ACC112 (cell line): ENCODE measurements around the gene SLC25A30.

Experiments used
- H2AFZ ChIP-seq: fragments of 200-600 bp; sonication (generic); one replicate; pipeline ENCODE4 v1.6.0; 2017; ENCODE audit warnings: antibody characterized with exemption, low read length; ENCODE audit not compliant: unreplicated experiment
- H3K27ac ChIP-seq: fragments of 200-600 bp; sonication (generic); 2 replicates; pipeline ENCODE4 v1.5.1; 2014; ENCODE audit warnings: low read depth, mild to moderate bottlenecking, antibody characterized with exemption, low read length, moderate library complexity
- H3K27me3 ChIP-seq: fragments of 200-600 bp; sonication (generic); 2 replicates; pipeline ENCODE4 v1.6.1; 2014; ENCODE audit warnings: mild to moderate bottlenecking, antibody characterized with exemption, low read length, moderate library complexity, mixed read lengths; ENCODE audit not compliant: insufficient read depth
- H3K36me3 ChIP-seq: fragments of 200-600 bp; sonication (generic); 2 replicates; pipeline ENCODE4 v1.6.1; 2016; ENCODE audit warnings: mild to moderate bottlenecking, antibody characterized with exemption, low read length, moderate library complexity, mixed read lengths; ENCODE audit not compliant: insufficient read depth
- H3K4me1 ChIP-seq: fragments of 200-600 bp; sonication (generic); one replicate; pipeline ENCODE4 v1.6.1; 2016; ENCODE audit warnings: low read length, mixed read lengths; ENCODE audit not compliant: insufficient read depth, unreplicated experiment, control insufficient read depth
- H3K4me3 ChIP-seq: fragments of 200-600 bp; sonication (generic); 2 replicates; pipeline ENCODE4 v1.5.1; 2014; ENCODE audit warnings: mild to moderate bottlenecking, low read depth, low read length
- H3K79me2 ChIP-seq: fragments of 200-600 bp; sonication (generic); one replicate; pipeline ENCODE4 v1.6.0; 2016; ENCODE audit warnings: low read length; ENCODE audit not compliant: control insufficient read depth, unreplicated experiment, insufficient read depth

Gene SLC25A30

GRCh38 chr13:45367358-45367757, 50.8 kb downstream of the SLC25A30 start:
- Histone ChIP-seq H3K4me1 (peaks cover 8% of the 10 kb centered on the region), H3K4me3 (no peak overlapping the region), H3K79me2 (no peaks in the 10 kb centered on the region), H2AFZ (no peak overlapping the region), H3K27me3 (no peaks in the 10 kb centered on the region), H3K36me3 (peaks cover 13% of the 10 kb centered on the region; the same call in 1 of the 2 replicates), H3K27ac (peak overlapping the region; percentile 40; the same call in 1 of the 2 replicates)

- Histone ChIP-seq H3K4me1 (peaks cover 15% of the 10 kb centered on the region), H3K27ac (no peak overlapping the region), H3K4me3 (no peak overlapping the region)
Measured at GRCh38 chr13:45365558-45365885, 52.7 kb downstream of the SLC25A30 start.

GRCh38 chr13:45364876-45365557, 53.2 kb downstream of the SLC25A30 start:
- Histone ChIP-seq H3K4me3 (no peak overlapping the region), H3K4me1 (peaks cover 15% of the 10 kb centered on the region), H3K36me3 (peaks cover 15% of the 10 kb centered on the region; the same call in 1 of the 2 replicates), H3K27me3 (no peaks in the 10 kb centered on the region), H3K27ac (no peak overlapping the region), H3K79me2 (no peaks in the 10 kb centered on the region), H2AFZ (no peak overlapping the region)

More at GRCh38 chr13:45365558-45365885, 52.7 kb downstream of the SLC25A30 start:
- H3K36me3 ChIP-seq: peaks cover 15% of the 10 kb centered on the region; the same call in 1 of the 2 replicates
- no peak overlapping the region for H2AFZ ChIP-seq
- no peaks in the 10 kb centered on the region for H3K79me2 ChIP-seq
- no peaks in the 10 kb centered on the region for H3K27me3 ChIP-seq

GRCh38 chr13:45362939-45363338, 55.2 kb downstream of the SLC25A30 start:
- H2AFZ ChIP-seq: no peak overlapping the region
- H3K36me3 ChIP-seq: peaks cover 15% of the 10 kb centered on the region; the same call in 1 of the 2 replicates
- peaks cover 15% of the 10 kb centered on the region for H3K4me1 ChIP-seq
- H3K79me2 ChIP-seq: no peaks in the 10 kb centered on the region
- H3K4me3 ChIP-seq: no peak overlapping the region
- no peaks in the 10 kb centered on the region for H3K27me3 ChIP-seq
- H3K27ac ChIP-seq: no peak overlapping the region

GRCh38 chr13:45361596-45362206, 56.5 kb downstream of the SLC25A30 start:
- H3K27me3 ChIP-seq: no peaks in the 10 kb centered on the region
- no peak overlapping the region for H3K27ac ChIP-seq
- H3K4me1 ChIP-seq: peaks cover 7% of the 10 kb centered on the region
- no peak overlapping the region for H2AFZ ChIP-seq
- peaks cover 15% of the 10 kb centered on the region; the same call in 1 of the 2 replicates for H3K36me3 ChIP-seq
- no peak overlapping the region for H3K4me3 ChIP-seq
- no peaks in the 10 kb centered on the region for H3K79me2 ChIP-seq

GRCh38 chr13:45356966-45357672, 61.1 kb downstream of the SLC25A30 start:
- H3K4me1 ChIP-seq: peaks cover 5% of the 10 kb centered on the region
- H3K4me3 ChIP-seq: no peak overlapping the region
- no peak overlapping the region for H3K27ac ChIP-seq
- no peaks in the 10 kb centered on the region for H3K27me3 ChIP-seq
- H2AFZ ChIP-seq: no peak overlapping the region
- peaks cover 4% of the 10 kb centered on the region; the same call in 1 of the 2 replicates for H3K36me3 ChIP-seq
- no peaks in the 10 kb centered on the region for H3K79me2 ChIP-seq

- H3K4me1 ChIP-seq: no peaks in the 10 kb centered on the region
- H3K79me2 ChIP-seq: no peaks in the 10 kb centered on the region
- H3K4me3 ChIP-seq: no peak overlapping the region
- no peak overlapping the region for H3K27ac ChIP-seq
- H3K27me3 ChIP-seq: no peaks in the 10 kb centered on the region
- H2AFZ ChIP-seq: no peak overlapping the region
- peaks cover 4% of the 10 kb centered on the region; the same call in 1 of the 2 replicates for H3K36me3 ChIP-seq
Measured at GRCh38 chr13:45353895-45354294, 64.3 kb downstream of the SLC25A30 start.

GRCh38 chr13:45352031-45352430, 66.1 kb downstream of the SLC25A30 start:
- H3K27ac ChIP-seq: no peak overlapping the region
- H3K79me2 ChIP-seq: no peaks in the 10 kb centered on the region
- H3K36me3 ChIP-seq: peaks cover 4% of the 10 kb centered on the region; the same call in 1 of the 2 replicates
- H3K4me3 ChIP-seq: no peak overlapping the region
- no peak overlapping the region for H2AFZ ChIP-seq
- no peaks in the 10 kb centered on the region for H3K4me1 ChIP-seq
- H3K27me3 ChIP-seq: no peaks in the 10 kb centered on the region

GRCh38 chr13:45350152-45350551, 68.0 kb downstream of the SLC25A30 start:
- Histone ChIP-seq H2AFZ (no peak overlapping the region), H3K4me1 (no peaks in the 10 kb centered on the region), H3K36me3 (peaks cover 1% of the 10 kb centered on the region; the same call in 1 of the 2 replicates), H3K27me3 (no peaks in the 10 kb centered on the region), H3K79me2 (no peaks in the 10 kb centered on the region), H3K4me3 (no peak overlapping the region), H3K27ac (no peak overlapping the region)

- Histone ChIP-seq H3K36me3 (no peaks in the 10 kb centered on the region), H2AFZ (no peak overlapping the region), H3K4me3 (no peak overlapping the region), H3K27me3 (no peaks in the 10 kb centered on the region), H3K4me1 (no peaks in the 10 kb centered on the region), H3K79me2 (no peaks in the 10 kb centered on the region), H3K27ac (0 out of 2 replicates have a peak overlapping the region, but pooled peaks have one; percentile 22)
Measured at GRCh38 chr13:45349438-45349837, 68.7 kb downstream of the SLC25A30 start.
